WTC11 (cell line): Measurements from ENCODE around the gene LMOD2. TPM values are rescaled to one million over a fixed set of nuclear protein-coding genes. Genes with fewer than 3 reads are reported as not detected.

Experiments
- ATAC-seq: fragments of 200-7000 bp; cut with Tn5 transposase; 2 replicates; pipeline ENCODE4 v1.10.0; 2021; ENCODE audit warnings: mild to moderate bottlenecking, moderate library complexity
- CTCF ChIA-PET: fragments of 300-600 bp; sonication (Branson Sonifier 250); formaldehyde crosslinking; loops from one replicate; lab custom pipeline; 2021; ENCODE audit warnings: antibody characterized with exemption; lab: Charles Lee
- POLR2A ChIA-PET: fragments of 350-600 bp; sonication (Branson Sonifier 250); formaldehyde crosslinking; loops from one replicate; lab custom pipeline; 2021; ENCODE audit warnings: antibody characterized with exemption; lab: Charles Lee
- DNase-seq: peaks from one replicate; pipeline ENCODE4 v3.0.0; 2021; ENCODE audit warnings: low spot score
- H3K27ac Mint-ChIP-seq: 2 replicates; pipeline ENCODE4 v1.8.0; 2021; ENCODE audit warnings: mixed read lengths
- H3K27me3 Mint-ChIP-seq: 2 replicates; pipeline ENCODE4 v1.8.0; 2021; ENCODE audit warnings: low read depth, mild to moderate bottlenecking, moderate library complexity, mixed read lengths
- H3K36me3 Mint-ChIP-seq: 2 replicates; pipeline ENCODE4 v1.8.0; 2021; ENCODE audit warnings: mixed read lengths
- H3K4me1 Mint-ChIP-seq: 2 replicates; pipeline ENCODE4 v1.8.0; 2022; ENCODE audit warnings: mixed read lengths
- H3K4me3 Mint-ChIP-seq: 2 replicates; pipeline ENCODE4 v1.8.0; 2021; ENCODE audit warnings: mild to moderate bottlenecking, moderate library complexity, mixed read lengths
- H3K9me3 Mint-ChIP-seq: 2 replicates; pipeline ENCODE4 v1.8.0; 2021; ENCODE audit warnings: mixed read lengths
- ATF1 ChIP-seq: sonication (generic); formaldehyde crosslinking; IDR thresholded peaks from 2 replicates; pipeline ENCODE4 v1.8.1; 2023; ENCODE audit warnings: mild to moderate bottlenecking, moderate library complexity, missing genetic modification reagents
- EMX1 ChIP-seq: fragments of 250-450 bp; sonication (Bioruptor Pico); IDR thresholded peaks from 2 replicates; pipeline ENCODE4 v1.8.0; 2021; ENCODE audit warnings: mild to moderate bottlenecking
- FOXJ3 ChIP-seq: sonication (generic); formaldehyde crosslinking; IDR thresholded peaks from 2 replicates; pipeline ENCODE4 v1.9.0; 2021; ENCODE audit warnings: missing genetic modification reagents, mild to moderate bottlenecking, borderline replicate concordance
- FOXP1 ChIP-seq: sonication (generic); formaldehyde crosslinking; IDR thresholded peaks from 2 replicates; pipeline ENCODE4 v1.8.0; 2022; ENCODE audit warnings: missing genetic modification reagents, mild to moderate bottlenecking, moderate library complexity, borderline replicate concordance
- GABPB1 ChIP-seq: sonication (generic); formaldehyde crosslinking; IDR thresholded peaks from 2 replicates; pipeline ENCODE4 v1.8.1; 2023; ENCODE audit warnings: mild to moderate bottlenecking, missing genetic modification reagents
- MAX ChIP-seq: sonication (generic); formaldehyde crosslinking; IDR thresholded peaks from 2 replicates; pipeline ENCODE4 v1.8.0; 2022; ENCODE audit warnings: mild to moderate bottlenecking, missing genetic modification reagents
- MXD4 ChIP-seq: fragments of 250-450 bp; sonication (Bioruptor Pico); IDR thresholded peaks from 2 replicates; pipeline ENCODE4 v1.8.0; 2021; ENCODE audit warnings: mild to moderate bottlenecking, moderate library complexity, borderline replicate concordance
- NR3C1 ChIP-seq: sonication (generic); formaldehyde crosslinking; conservative IDR thresholded peaks from 2 replicates; pipeline ENCODE4 v1.8.1; 2023; ENCODE audit warnings: low read depth, mild to moderate bottlenecking, missing genetic modification reagents
- RELA ChIP-seq: sonication (generic); formaldehyde crosslinking; IDR thresholded peaks from 2 replicates; pipeline ENCODE4 v1.8.1; 2022; ENCODE audit warnings: missing genetic modification reagents, mild to moderate bottlenecking, borderline replicate concordance
- RORB ChIP-seq: fragments of 250-450 bp; sonication (Bioruptor Pico); IDR thresholded peaks from 2 replicates; pipeline ENCODE4 v1.9.0; 2021; ENCODE audit warnings: mild to moderate bottlenecking
- SMAD4 ChIP-seq: sonication (generic); formaldehyde crosslinking; IDR thresholded peaks from 2 replicates; pipeline ENCODE4 v1.8.0; 2022; ENCODE audit warnings: mild to moderate bottlenecking, missing genetic modification reagents
- TCF7 ChIP-seq: sonication (generic); formaldehyde crosslinking; IDR thresholded peaks from 2 replicates; pipeline ENCODE4 v1.8.0; 2022; ENCODE audit warnings: mild to moderate bottlenecking, low read depth, missing genetic modification reagents, moderate library complexity
- ZNF416 ChIP-seq: fragments of 250-450 bp; sonication (Bioruptor Pico); IDR thresholded peaks from 2 replicates; pipeline ENCODE4 v1.9.0; 2021; ENCODE audit warnings: mild to moderate bottlenecking, inconsistent platforms
- ZNF532 ChIP-seq: fragments of 250-450 bp; sonication (Bioruptor Pico); IDR thresholded peaks from 2 replicates; pipeline ENCODE4 v1.9.0; 2021; ENCODE audit warnings: mild to moderate bottlenecking, borderline replicate concordance
- ZSCAN18 ChIP-seq: fragments of 250-450 bp; sonication (Bioruptor Pico); IDR thresholded peaks from 2 replicates; pipeline ENCODE4 v2.1.2; 2022; ENCODE audit warnings: mild to moderate bottlenecking, moderate library complexity
- total RNA-seq: library from RNA; stranded (reverse); gene quantifications from 3 replicates; pipeline ENCODE4 v1.2.3, GENCODE V29; 2021
- TF ChIP-seq, protein P1 (sequence below): fragments of 200-600 bp; IDR thresholded peaks from 2 replicates; pipeline ENCODE4 v1.8.0; 2022; ENCODE audit warnings: antibody characterized with exemption
- TF ChIP-seq, protein P2 (sequence below): sonication (generic); formaldehyde crosslinking; IDR thresholded peaks from 2 replicates; pipeline ENCODE4 v1.8.0; 2023; ENCODE audit warnings: mild to moderate bottlenecking, missing genetic modification reagents

LMOD2 gene
- total RNA-seq, 1 experiment from 2014 or later, result not detected

DNA sequence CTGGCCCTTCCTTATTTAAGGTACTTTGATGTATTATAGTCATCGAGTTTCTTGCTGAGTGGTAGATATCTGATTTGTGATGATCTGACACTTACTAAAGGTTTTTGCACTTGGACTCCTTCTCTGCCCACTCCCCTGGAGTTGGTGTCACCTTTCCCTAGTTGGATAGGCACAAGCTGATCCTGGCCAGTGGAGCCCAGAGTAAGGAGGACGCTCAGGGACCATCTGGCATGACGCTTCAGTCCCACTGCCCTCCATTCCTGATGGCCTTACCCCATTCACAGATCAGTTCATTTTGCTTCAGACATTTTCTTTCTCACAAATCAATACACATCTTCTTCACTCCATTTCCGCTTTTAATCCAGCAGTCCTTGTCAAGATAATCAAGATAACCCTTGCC is 34.0 kb upstream of the LMOD2 start:
- DNase-seq (no peak), ATAC-seq (no peak)
- Mint-ChIP-seq H3K27ac (no peak overlapping the region), H3K4me3 (no peak overlapping the region), H3K27me3 (no peaks in the 10 kb centered on the region), H3K4me1 (no peaks in the 10 kb centered on the region), H3K9me3 (peaks cover 11% of the 10 kb centered on the region), H3K36me3 (no peaks in the 10 kb centered on the region)
- POLR2A ChIA-PET, result no interaction called here
- TF ChIP-seq, protein P1, sequence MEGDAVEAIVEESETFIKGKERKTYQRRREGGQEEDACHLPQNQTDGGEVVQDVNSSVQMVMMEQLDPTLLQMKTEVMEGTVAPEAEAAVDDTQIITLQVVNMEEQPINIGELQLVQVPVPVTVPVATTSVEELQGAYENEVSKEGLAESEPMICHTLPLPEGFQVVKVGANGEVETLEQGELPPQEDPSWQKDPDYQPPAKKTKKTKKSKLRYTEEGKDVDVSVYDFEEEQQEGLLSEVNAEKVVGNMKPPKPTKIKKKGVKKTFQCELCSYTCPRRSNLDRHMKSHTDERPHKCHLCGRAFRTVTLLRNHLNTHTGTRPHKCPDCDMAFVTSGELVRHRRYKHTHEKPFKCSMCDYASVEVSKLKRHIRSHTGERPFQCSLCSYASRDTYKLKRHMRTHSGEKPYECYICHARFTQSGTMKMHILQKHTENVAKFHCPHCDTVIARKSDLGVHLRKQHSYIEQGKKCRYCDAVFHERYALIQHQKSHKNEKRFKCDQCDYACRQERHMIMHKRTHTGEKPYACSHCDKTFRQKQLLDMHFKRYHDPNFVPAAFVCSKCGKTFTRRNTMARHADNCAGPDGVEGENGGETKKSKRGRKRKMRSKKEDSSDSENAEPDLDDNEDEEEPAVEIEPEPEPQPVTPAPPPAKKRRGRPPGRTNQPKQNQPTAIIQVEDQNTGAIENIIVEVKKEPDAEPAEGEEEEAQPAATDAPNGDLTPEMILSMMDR, result no peak
- CTCF ChIA-PET, result no interaction called here

GRCh38 chr7:123622660-123623386 is 32.8 kb upstream of the LMOD2 start:
- H3K27me3 Mint-ChIP-seq, result no peaks in the 10 kb centered on the region
- no peak for DNase-seq
- ChIA-PET CTCF (interaction anchor here (1.3 kb wide), 1 partner anchor 130 kb away, joined by 4 read pairs; no protein-coding TSS in a partner anchor), POLR2A (no interaction called here)
- H3K4me3 Mint-ChIP-seq, result no peak overlapping the region
- TF ChIP-seq GABPB1 (CRISPR knock-in tag), result peak; percentile 91
- TF ChIP-seq MXD4, result no peak
- H3K4me1 Mint-ChIP-seq, result no peaks in the 10 kb centered on the region
- ATAC-seq, result no peak
- peaks cover 11% of the 10 kb centered on the region for H3K9me3 Mint-ChIP-seq
- H3K27ac Mint-ChIP-seq, result no peak overlapping the region
- no peaks in the 10 kb centered on the region for H3K36me3 Mint-ChIP-seq

DNA sequence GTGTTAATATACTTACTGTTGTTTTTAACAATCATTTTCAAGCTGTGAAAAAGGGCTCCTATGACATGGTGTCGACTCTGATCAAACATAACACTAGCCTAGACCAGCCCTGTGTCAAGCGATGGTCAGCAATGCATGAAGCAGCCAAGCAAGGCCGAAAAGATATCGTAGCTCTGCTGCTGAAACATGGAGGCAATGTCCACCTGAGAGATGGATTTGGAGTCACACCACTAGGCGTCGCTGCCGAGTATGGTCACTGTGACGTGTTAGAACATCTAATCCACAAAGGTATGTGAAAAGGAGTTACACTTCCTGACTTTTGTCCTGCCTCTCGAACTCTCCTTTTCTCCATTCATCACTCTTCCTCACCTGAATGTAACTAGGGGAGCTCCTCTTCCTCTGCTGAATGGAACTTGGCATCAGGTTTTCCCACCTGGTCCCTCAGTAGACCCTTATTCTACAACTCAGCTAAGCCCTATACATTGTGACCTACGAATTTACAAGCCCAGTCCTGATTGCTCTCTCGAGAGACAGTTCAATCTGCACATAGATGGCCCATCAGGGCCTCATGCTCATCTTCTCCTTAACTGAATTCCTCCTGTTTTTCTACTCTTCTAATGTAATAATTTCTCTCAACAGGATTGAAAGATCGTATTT is 31.0 kb upstream of the LMOD2 start:
- CTCF ChIA-PET, result interaction anchor here (0.6 to 2.6 kb wide), 42 partner anchors 9 to 886 kb away, joined by 3 to 32 read pairs (median 4); no protein-coding TSS in a partner anchor
- H3K36me3 Mint-ChIP-seq, result no peaks in the 10 kb centered on the region
- H3K9me3 Mint-ChIP-seq, result peaks cover 11% of the 10 kb centered on the region
- DNase-seq, result peak; percentile 86
- peaks cover 3% of the 10 kb centered on the region; the same call in 1 of the 2 replicates for H3K27me3 Mint-ChIP-seq
- H3K4me1 Mint-ChIP-seq, result peaks cover 10% of the 10 kb centered on the region
- ATAC-seq, result peak; percentile 87
- no peak overlapping the region for H3K27ac Mint-ChIP-seq
- no peak overlapping the region for H3K4me3 Mint-ChIP-seq
- POLR2A ChIA-PET, result no interaction called here
- TF ChIP-seq, protein P1, result peak; percentile 70
- peak; percentile 87; the same call in 1 of the 2 replicates for TF ChIP-seq ZSCAN18 (CRISPR knock-in tag)
- no peak for TF ChIP-seq NR3C1 (CRISPR knock-in tag)
- no peak for TF ChIP-seq ZNF416 (CRISPR knock-in tag)
- no peak for TF ChIP-seq EMX1 (CRISPR knock-in tag)
- no peak for TF ChIP-seq ATF1
- no peak for TF ChIP-seq FOXJ3
- TF ChIP-seq TCF7 (CRISPR knock-in tag), result no peak
- no peak for TF ChIP-seq RORB (CRISPR knock-in tag)
- no peak for TF ChIP-seq SMAD4
- TF ChIP-seq, protein P2, sequence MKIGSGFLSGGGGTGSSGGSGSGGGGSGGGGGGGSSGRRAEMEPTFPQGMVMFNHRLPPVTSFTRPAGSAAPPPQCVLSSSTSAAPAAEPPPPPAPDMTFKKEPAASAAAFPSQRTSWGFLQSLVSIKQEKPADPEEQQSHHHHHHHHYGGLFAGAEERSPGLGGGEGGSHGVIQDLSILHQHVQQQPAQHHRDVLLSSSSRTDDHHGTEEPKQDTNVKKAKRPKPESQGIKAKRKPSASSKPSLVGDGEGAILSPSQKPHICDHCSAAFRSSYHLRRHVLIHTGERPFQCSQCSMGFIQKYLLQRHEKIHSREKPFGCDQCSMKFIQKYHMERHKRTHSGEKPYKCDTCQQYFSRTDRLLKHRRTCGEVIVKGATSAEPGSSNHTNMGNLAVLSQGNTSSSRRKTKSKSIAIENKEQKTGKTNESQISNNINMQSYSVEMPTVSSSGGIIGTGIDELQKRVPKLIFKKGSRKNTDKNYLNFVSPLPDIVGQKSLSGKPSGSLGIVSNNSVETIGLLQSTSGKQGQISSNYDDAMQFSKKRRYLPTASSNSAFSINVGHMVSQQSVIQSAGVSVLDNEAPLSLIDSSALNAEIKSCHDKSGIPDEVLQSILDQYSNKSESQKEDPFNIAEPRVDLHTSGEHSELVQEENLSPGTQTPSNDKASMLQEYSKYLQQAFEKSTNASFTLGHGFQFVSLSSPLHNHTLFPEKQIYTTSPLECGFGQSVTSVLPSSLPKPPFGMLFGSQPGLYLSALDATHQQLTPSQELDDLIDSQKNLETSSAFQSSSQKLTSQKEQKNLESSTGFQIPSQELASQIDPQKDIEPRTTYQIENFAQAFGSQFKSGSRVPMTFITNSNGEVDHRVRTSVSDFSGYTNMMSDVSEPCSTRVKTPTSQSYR (CRISPR knock-in tag), result no peak
- TF ChIP-seq MAX (CRISPR knock-in tag), result no peak
- no peak for TF ChIP-seq RELA
- peak; percentile 84 for TF ChIP-seq MXD4
- no peak for TF ChIP-seq ZNF532 (CRISPR knock-in tag)
- TF ChIP-seq FOXP1, result no peak
